BLaER1 treated with 17β-estradiol and CSF1 and Interleukin-3, amounts not matched to agents 10 nM and 100 nM (cell line): Measurements from ENCODE around the gene PTPRM.

Experiments used
- H3K27ac ChIP-seq, 11 experiments: shearing (Covaris generic); formaldehyde crosslinking; 2 replicates each; pipeline ENCODE4 v1.8.1; 2022
- H3K27me3 ChIP-seq, 11 experiments: shearing (Covaris generic); formaldehyde crosslinking; 2 replicates each; pipeline ENCODE4 v1.8.1; 2022
- H3K36me3 ChIP-seq, 11 experiments: shearing (Covaris generic); formaldehyde crosslinking; 2 replicates each; pipeline ENCODE4 v1.8.1; 2022
- H3K4me1 ChIP-seq, 10 experiments: shearing (Covaris generic); formaldehyde crosslinking; 2 replicates each; pipeline ENCODE4 v1.8.1; 2022
- H3K4me2 ChIP-seq, 11 experiments: shearing (Covaris generic); formaldehyde crosslinking; 2 replicates each; pipeline ENCODE4 v1.8.1; 2022
- H3K4me3 ChIP-seq, 10 experiments: shearing (Covaris generic); formaldehyde crosslinking; 2 replicates each; pipeline ENCODE4 v1.8.1; 2022
- H3K9ac ChIP-seq, 11 experiments: shearing (Covaris generic); formaldehyde crosslinking; 2 replicates each; pipeline ENCODE4 v1.8.1; 2022
- H3K9me3 ChIP-seq, 11 experiments: shearing (Covaris generic); formaldehyde crosslinking; replicated peaks in 1 of 11; 2 replicates each; pipeline ENCODE4 v1.8.1; 2022
- H4K20me1 ChIP-seq, 11 experiments: shearing (Covaris generic); formaldehyde crosslinking; 2 replicates each; pipeline ENCODE4 v1.8.1; 2022
- Cebpa-rat ChIP-seq, 11 experiments: shearing (Covaris generic); IDR thresholded peaks; 2 replicates each; pipeline ENCODE4 v1.8.1; 2022

The PTPRM gene

DNA sequence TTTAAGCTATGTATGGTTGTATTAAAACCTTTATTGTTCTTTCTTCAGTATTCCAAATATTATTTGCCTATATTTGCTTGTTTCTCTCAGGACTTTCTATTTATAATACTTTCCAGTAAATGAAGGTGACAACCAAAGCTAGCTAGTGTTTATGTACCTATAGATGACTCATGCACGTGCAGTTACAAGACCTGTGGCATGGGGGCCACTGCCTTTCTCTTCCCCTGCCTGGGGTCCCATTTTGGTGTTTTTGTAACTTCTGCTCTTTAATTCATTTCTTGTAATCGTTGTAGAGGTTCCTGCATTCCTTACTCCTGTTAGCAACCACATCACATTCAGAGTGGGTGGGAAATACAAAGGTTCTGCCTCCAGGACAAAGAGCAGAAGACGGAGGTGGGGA is 364.6 kb downstream of the PTPRM start:
- Histone ChIP-seq H3K4me2 (no peak overlapping the region), H4K20me1 (no peaks in the 10 kb centered on the region), H3K4me3 (no peak overlapping the region), H3K9me3 (peaks cover 0 to 9% (median 0%) of the 10 kb centered on the region in 11 experiments; a peak in 6 of 22 replicates), H3K27me3 (no peaks in the 10 kb centered on the region), H3K9ac (no peak overlapping the region), H3K36me3 (no peaks in the 10 kb centered on the region), H3K4me1 (no peaks in the 10 kb centered on the region), H3K27ac (no peak overlapping the region)
- TF ChIP-seq Cebpa-rat (IDR thresholded peaks at IDR 0.05), result no peak

DNA sequence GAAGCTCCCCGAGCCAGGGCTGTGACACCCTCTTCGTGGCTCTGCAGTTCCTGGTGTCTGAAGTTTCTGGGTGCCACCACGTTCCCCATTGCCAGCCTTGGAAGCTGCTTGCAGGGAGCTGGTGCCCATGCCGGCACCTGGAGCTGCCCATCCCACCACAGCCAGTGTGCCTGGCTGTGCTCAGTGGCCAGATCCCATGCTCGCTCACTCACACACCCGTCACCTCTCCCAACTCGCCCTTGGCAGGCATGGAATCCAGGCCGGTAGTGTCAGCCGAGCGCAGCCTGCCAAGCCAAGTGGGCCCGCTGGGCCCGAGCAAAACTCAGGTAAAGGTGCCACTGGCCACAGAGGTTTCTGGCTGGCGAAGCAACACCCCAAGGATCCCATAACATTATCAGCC is 370.2 kb downstream of the PTPRM start:
- TF ChIP-seq Cebpa-rat (IDR thresholded peaks at IDR 0.05), result no peak
- peaks cover 0 to 15% (median 0%) of the 10 kb centered on the region in 11 experiments; a peak in 8 of 22 replicates for H3K9me3 ChIP-seq
- no peaks in the 10 kb centered on the region for H3K27me3 ChIP-seq
- H4K20me1 ChIP-seq, result no peaks in the 10 kb centered on the region
- no peaks in the 10 kb centered on the region for H3K36me3 ChIP-seq
- H3K4me2 ChIP-seq, result no peak overlapping the region
- H3K4me1 ChIP-seq, result no peaks in the 10 kb centered on the region
- H3K9ac ChIP-seq, result no peak overlapping the region
- H3K4me3 ChIP-seq, result no peak overlapping the region
- H3K27ac ChIP-seq, result no peak overlapping the region

- Histone ChIP-seq H3K27me3 (no peaks in the 10 kb centered on the region), H3K9me3 (peaks cover 0 to 15% (median 0%) of the 10 kb centered on the region in 11 experiments; a peak in 8 of 22 replicates), H3K4me3 (no peak overlapping the region), H3K4me1 (no peaks in the 10 kb centered on the region), H3K9ac (no peak overlapping the region), H4K20me1 (no peaks in the 10 kb centered on the region), H3K4me2 (no peak overlapping the region), H3K27ac (no peak overlapping the region), H3K36me3 (no peaks in the 10 kb centered on the region)
- TF ChIP-seq Cebpa-rat (IDR thresholded peaks at IDR 0.05), result no peak
Observed at GRCh38 chr18:7939521-7939920, 372.4 kb downstream of the PTPRM start.

DNA sequence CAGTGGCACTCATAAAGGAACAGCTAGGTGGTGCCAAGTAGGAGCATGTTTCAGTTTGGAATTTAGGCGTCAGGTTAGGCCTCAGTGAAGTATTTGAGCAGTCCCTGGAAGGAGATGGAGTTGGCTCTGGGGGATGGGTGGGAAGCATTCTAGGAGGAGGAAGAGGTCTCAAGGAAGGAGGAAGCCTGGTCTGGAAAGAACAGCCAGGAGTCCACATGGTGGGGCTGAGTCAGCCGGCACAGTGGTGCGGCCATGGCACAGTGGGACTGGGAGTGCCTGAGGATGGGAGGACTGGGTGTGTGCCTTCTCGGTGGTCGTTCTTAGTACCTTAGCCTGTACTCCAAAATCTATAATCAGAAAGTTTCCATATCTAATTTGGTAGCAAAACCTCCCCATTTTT is 373.3 kb downstream of the PTPRM start:
- H3K9ac ChIP-seq, result no peak overlapping the region
- no peak overlapping the region for H3K4me3 ChIP-seq
- no peaks in the 10 kb centered on the region for H3K4me1 ChIP-seq
- no peaks in the 10 kb centered on the region for H3K27me3 ChIP-seq
- peaks cover 0 to 15% (median 0%) of the 10 kb centered on the region in 11 experiments; a peak in 8 of 22 replicates for H3K9me3 ChIP-seq
- H3K27ac ChIP-seq, result no peak overlapping the region
- no peaks in the 10 kb centered on the region for H4K20me1 ChIP-seq
- no peaks in the 10 kb centered on the region for H3K36me3 ChIP-seq
- H3K4me2 ChIP-seq, result no peak overlapping the region
- no peak for TF ChIP-seq Cebpa-rat (IDR thresholded peaks at IDR 0.05)

DNA sequence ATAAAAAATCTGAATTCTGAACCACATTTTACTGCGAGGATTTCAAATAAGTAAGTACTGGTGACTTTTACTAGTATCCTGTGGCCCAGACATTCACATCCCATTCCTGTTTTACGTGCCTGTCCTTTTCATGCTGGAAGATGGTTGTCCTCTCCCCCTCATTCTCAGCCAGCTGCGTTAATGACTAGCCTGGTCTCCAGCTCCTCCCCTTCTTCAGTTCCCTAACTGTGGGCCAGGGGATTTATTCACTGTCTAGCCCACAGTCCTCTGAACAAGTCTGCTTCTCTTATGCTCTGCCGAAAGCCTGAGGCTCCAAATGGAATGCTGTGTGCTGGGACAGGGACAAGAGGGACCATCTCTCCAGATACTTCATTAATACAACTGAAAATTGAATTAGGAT is 373.9 kb downstream of the PTPRM start:
- H3K36me3 ChIP-seq, result no peaks in the 10 kb centered on the region
- H4K20me1 ChIP-seq, result no peaks in the 10 kb centered on the region
- no peak overlapping the region for H3K4me2 ChIP-seq
- no peak for TF ChIP-seq Cebpa-rat (IDR thresholded peaks at IDR 0.05)
- no peak overlapping the region for H3K27ac ChIP-seq
- H3K4me1 ChIP-seq, result no peaks in the 10 kb centered on the region
- no peak overlapping the region for H3K4me3 ChIP-seq
- peaks cover 0 to 14% (median 0%) of the 10 kb centered on the region in 11 experiments; a peak in 8 of 22 replicates for H3K9me3 ChIP-seq
- H3K9ac ChIP-seq, result no peak overlapping the region
- no peaks in the 10 kb centered on the region for H3K27me3 ChIP-seq

GRCh38 chr18:7941533-7941932 is 374.4 kb downstream of the PTPRM start:
- H3K4me3 ChIP-seq, result no peak overlapping the region
- H3K27ac ChIP-seq, result no peak overlapping the region
- peaks cover 0 to 10% (median 0%) of the 10 kb centered on the region in 11 experiments; a peak in 8 of 22 replicates for H3K9me3 ChIP-seq
- H3K27me3 ChIP-seq, result no peaks in the 10 kb centered on the region
- no peak overlapping the region for H3K4me2 ChIP-seq
- TF ChIP-seq Cebpa-rat (IDR thresholded peaks at IDR 0.05), result no peak
- no peaks in the 10 kb centered on the region for H3K4me1 ChIP-seq
- no peak overlapping the region for H3K9ac ChIP-seq
- no peaks in the 10 kb centered on the region for H4K20me1 ChIP-seq
- H3K36me3 ChIP-seq, result no peaks in the 10 kb centered on the region

DNA sequence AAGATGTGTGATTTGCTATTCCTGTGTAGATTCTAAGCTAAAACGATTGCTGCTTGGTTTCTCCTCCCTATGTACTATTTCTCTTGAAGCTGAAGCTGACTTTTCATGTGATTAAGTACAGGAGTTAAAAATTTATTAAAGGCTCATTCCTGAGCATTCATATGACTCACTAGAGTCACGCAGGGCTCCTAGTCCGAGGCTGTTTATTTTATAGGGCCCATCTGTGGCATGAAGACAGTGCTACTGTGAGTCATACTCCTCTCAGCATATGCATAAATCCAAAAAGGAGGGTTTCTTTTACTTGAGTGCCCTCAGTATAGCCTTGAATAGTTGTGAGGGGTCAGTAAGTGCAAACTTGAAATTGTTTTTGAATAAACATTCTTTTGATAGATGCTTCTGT is 378.8 kb downstream of the PTPRM start:
- TF ChIP-seq Cebpa-rat (IDR thresholded peaks at IDR 0.05), result no peak
- Histone ChIP-seq H3K9me3 (no peaks in the 10 kb centered on the region), H3K4me2 (no peak overlapping the region), H3K4me1 (0 out of 20 replicates have a peak, but pooled peaks cover 0 to 4% (median 0%) of the 10 kb centered on the region in 10 experiments), H3K27me3 (no peaks in the 10 kb centered on the region), H4K20me1 (no peaks in the 10 kb centered on the region), H3K27ac (no peak overlapping the region), H3K36me3 (no peaks in the 10 kb centered on the region), H3K4me3 (no peak overlapping the region), H3K9ac (no peak overlapping the region)

GRCh38 chr18:7946734-7947377 is 379.7 kb downstream of the PTPRM start:
- H4K20me1 ChIP-seq, result no peaks in the 10 kb centered on the region
- no peaks in the 10 kb centered on the region for H3K27me3 ChIP-seq
- H3K4me1 ChIP-seq, result 0 out of 20 replicates have a peak, but pooled peaks cover 0 to 4% (median 0%) of the 10 kb centered on the region in 10 experiments
- H3K4me2 ChIP-seq, result no peak overlapping the region
- H3K9me3 ChIP-seq, result no peaks in the 10 kb centered on the region
- no peak overlapping the region for H3K4me3 ChIP-seq
- H3K9ac ChIP-seq, result no peak overlapping the region
- no peak overlapping the region for H3K27ac ChIP-seq
- no peak for TF ChIP-seq Cebpa-rat (IDR thresholded peaks at IDR 0.05)
- H3K36me3 ChIP-seq, result no peaks in the 10 kb centered on the region

- Histone ChIP-seq H3K27ac (no peak overlapping the region), H3K27me3 (no peaks in the 10 kb centered on the region), H3K9me3 (no peaks in the 10 kb centered on the region), H3K4me2 (no peak overlapping the region), H3K4me1 (0 out of 20 replicates have a peak, but pooled peaks cover 0 to 4% (median 0%) of the 10 kb centered on the region in 10 experiments), H4K20me1 (no peaks in the 10 kb centered on the region), H3K36me3 (no peaks in the 10 kb centered on the region), H3K9ac (no peak overlapping the region), H3K4me3 (no peak overlapping the region)
- no peak for TF ChIP-seq Cebpa-rat (IDR thresholded peaks at IDR 0.05)
Observed at GRCh38 chr18:7950380-7951136, 383.4 kb downstream of the PTPRM start.
